MM.1S (cell line): ENCODE data around the gene FAAP100.

Experiments
- DNase-seq: peaks from one replicate; pipeline ENCODE4 v3.0.0-alpha.2; 2015
- H2AFZ ChIP-seq: fragments of 300-600 bp; sonication (generic); 2 replicates; pipeline ENCODE4 v1.6.0; 2016; ENCODE audit warnings: antibody characterized with exemption, low read length
- H3F3A ChIP-seq: fragments of 300-600 bp; sonication (generic); 2 replicates; pipeline ENCODE4 v1.6.1; 2016; ENCODE audit warnings: mild to moderate bottlenecking, antibody characterized with exemption, low read length, moderate library complexity, mixed read lengths; ENCODE audit not compliant: insufficient read depth
- H3K27ac ChIP-seq: fragments of 300-600 bp; sonication (generic); 2 replicates; pipeline ENCODE4 v1.5.1; 2016; ENCODE audit warnings: mild to moderate bottlenecking, low read length
- H3K27me3 ChIP-seq: fragments of 300-600 bp; sonication (generic); replicated peaks from 2 replicates; pipeline ENCODE4 v1.6.0; 2016; ENCODE audit warnings: low read length; ENCODE audit not compliant: insufficient read depth
- H3K36me3 ChIP-seq: fragments of 300-600 bp; sonication (generic); replicated peaks from 2 replicates; pipeline ENCODE4 v1.6.1; 2016; ENCODE audit warnings: mild to moderate bottlenecking, low read length, mixed read lengths; ENCODE audit not compliant: insufficient read depth
- H3K4me1 ChIP-seq: fragments of 300-600 bp; sonication (generic); 2 replicates; pipeline ENCODE4 v1.6.1; 2016; ENCODE audit warnings: low read length, mixed read lengths
- H3K4me2 ChIP-seq: fragments of 300-600 bp; sonication (generic); 2 replicates; pipeline ENCODE4 v1.6.0; 2016; ENCODE audit warnings: low read depth, low read length
- H3K4me3 ChIP-seq: fragments of 300-600 bp; sonication (generic); 2 replicates; pipeline ENCODE4 v1.5.1; 2016; ENCODE audit warnings: low read length, mixed read lengths
- H3K79me2 ChIP-seq: fragments of 300-600 bp; sonication (generic); 2 replicates; pipeline ENCODE4 v1.6.1; 2016; ENCODE audit warnings: mixed run types, low read length, mixed read lengths
- H3K9ac ChIP-seq: fragments of 300-600 bp; sonication (generic); 2 replicates; pipeline ENCODE4 v1.6.1; 2016; ENCODE audit warnings: low read length, mixed read lengths
- H3K9me2 ChIP-seq: fragments of 300-600 bp; sonication (generic); replicated peaks from 2 replicates; pipeline ENCODE4 v1.6.1; 2016; ENCODE audit warnings: mild to moderate bottlenecking, low read length, mixed read lengths; ENCODE audit not compliant: insufficient read depth
- H3K9me3 ChIP-seq: fragments of 300-600 bp; sonication (generic); replicated peaks from 2 replicates; pipeline ENCODE4 v1.6.1; 2016; ENCODE audit warnings: mild to moderate bottlenecking, low read length, mixed read lengths; ENCODE audit not compliant: insufficient read depth
- H4K20me1 ChIP-seq: fragments of 300-600 bp; sonication (generic); 2 replicates; pipeline ENCODE4 v1.6.1; 2016; ENCODE audit warnings: mild to moderate bottlenecking, low read length, moderate library complexity, mixed read lengths; ENCODE audit not compliant: insufficient read depth
- CTCF ChIP-seq: fragments of 300-600 bp; sonication (generic); IDR thresholded peaks from 2 replicates; pipeline ENCODE4 v1.5.1; 2016; ENCODE audit warnings: antibody characterized with exemption, low read length, mixed read lengths
- EZH2 ChIP-seq: fragments of 300-600 bp; sonication (generic); optimal IDR thresholded peaks from 2 replicates; pipeline ENCODE3; 2017; ENCODE audit warnings: low read depth, mild to moderate bottlenecking, antibody characterized with exemption, low read length, mixed read lengths
- EZH2phosphoT487 ChIP-seq: fragments of 300-600 bp; sonication (generic); IDR thresholded peaks from 2 replicates; pipeline ENCODE4 v1.6.1; 2018; ENCODE audit warnings: antibody characterized with exemption, low read length

Gene FAAP100

GRCh38 chr17:81536299-81537290, 15.6 kb downstream of the FAAP100 start:
- H4K20me1 ChIP-seq, result no peaks in the 10 kb centered on the region
- H3K4me3 ChIP-seq, result no peak overlapping the region
- H3K4me1 ChIP-seq, result 0 out of 2 replicates have a peak, but pooled peaks cover 6% of the 10 kb centered on the region
- no peaks in the 10 kb centered on the region for H3K9me2 ChIP-seq
- no peaks in the 10 kb centered on the region for H3K9me3 ChIP-seq
- no peak for DNase-seq
- no peaks in the 10 kb centered on the region for H3F3A ChIP-seq
- no peak overlapping the region for H2AFZ ChIP-seq
- no peaks in the 10 kb centered on the region for H3K27me3 ChIP-seq
- no peaks in the 10 kb centered on the region for H3K79me2 ChIP-seq
- no peak overlapping the region for H3K27ac ChIP-seq
- TF ChIP-seq EZH2phosphoT487 (no peak), CTCF (no peak), EZH2 (no peak)
- no peak overlapping the region for H3K9ac ChIP-seq
- H3K36me3 ChIP-seq, result no peaks in the 10 kb centered on the region
- no peak overlapping the region for H3K4me2 ChIP-seq

DNA sequence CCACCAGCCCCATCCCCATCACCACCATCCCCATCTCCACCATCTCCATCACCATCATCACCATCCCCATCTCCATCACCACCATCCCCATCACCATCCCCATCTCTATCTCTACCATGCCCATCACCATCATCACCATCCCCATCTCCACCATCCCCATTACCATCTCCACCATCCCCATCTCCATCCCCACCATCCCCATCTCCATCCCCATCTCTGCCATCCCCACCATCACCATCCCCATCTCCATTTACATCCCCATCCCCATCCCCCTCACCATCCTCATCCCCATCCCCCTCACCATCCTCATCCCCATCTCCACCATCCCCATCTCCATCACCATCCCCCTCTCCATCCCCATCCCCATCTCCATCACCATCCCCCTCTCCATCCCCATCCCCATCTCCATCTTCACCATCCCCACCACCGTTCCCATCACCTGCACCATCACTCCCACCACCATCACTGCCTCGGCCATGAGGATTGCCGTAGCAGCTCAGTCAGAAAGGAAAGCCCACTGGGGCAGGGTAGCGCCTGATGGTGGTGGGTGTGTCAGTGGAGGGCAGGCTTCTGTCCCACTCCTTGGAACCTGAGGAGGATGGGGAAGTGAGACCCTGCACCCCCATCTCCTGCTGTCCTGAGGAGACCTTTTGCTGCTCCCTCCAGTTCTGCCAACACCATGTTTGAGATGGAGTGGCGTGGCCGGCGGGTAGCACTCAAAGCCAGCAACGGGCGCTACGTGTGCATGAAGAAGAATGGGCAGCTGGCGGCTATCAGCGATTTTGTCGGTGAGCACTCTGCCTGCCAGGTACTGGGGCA, 16.5 kb downstream of the FAAP100 start:
- no peak overlapping the region for H3K4me2 ChIP-seq
- no peak for TF ChIP-seq EZH2
- no peak for TF ChIP-seq CTCF
- TF ChIP-seq EZH2phosphoT487, result no peak
- no peaks in the 10 kb centered on the region for H4K20me1 ChIP-seq
- no peaks in the 10 kb centered on the region for H3K9me3 ChIP-seq
- H3K4me1 ChIP-seq, result 0 out of 2 replicates have a peak, but pooled peaks cover 6% of the 10 kb centered on the region
- no peak overlapping the region for H3K4me3 ChIP-seq
- H3K9me2 ChIP-seq, result no peaks in the 10 kb centered on the region
- H3F3A ChIP-seq, result no peaks in the 10 kb centered on the region
- no peaks in the 10 kb centered on the region for H3K36me3 ChIP-seq
- no peaks in the 10 kb centered on the region for H3K27me3 ChIP-seq
- DNase-seq, result no peak
- H3K9ac ChIP-seq, result no peak overlapping the region
- H3K79me2 ChIP-seq, result no peaks in the 10 kb centered on the region
- H3K27ac ChIP-seq, result no peak overlapping the region
- H2AFZ ChIP-seq, result no peak overlapping the region

GRCh38 chr17:81535007-81535328, 17.2 kb downstream of the FAAP100 start:
- H3K79me2 ChIP-seq, result no peaks in the 10 kb centered on the region
- no peaks in the 10 kb centered on the region for H3K36me3 ChIP-seq
- DNase-seq, result no peak
- no peak for TF ChIP-seq EZH2phosphoT487
- no peak for TF ChIP-seq CTCF
- no peak for TF ChIP-seq EZH2
- no peaks in the 10 kb centered on the region for H3K9me2 ChIP-seq
- no peak overlapping the region for H3K4me2 ChIP-seq
- no peaks in the 10 kb centered on the region for H3F3A ChIP-seq
- 0 out of 2 replicates have a peak, but pooled peaks cover 6% of the 10 kb centered on the region for H3K4me1 ChIP-seq
- H3K9ac ChIP-seq, result no peak overlapping the region
- H3K4me3 ChIP-seq, result no peak overlapping the region
- H3K9me3 ChIP-seq, result no peaks in the 10 kb centered on the region
- no peaks in the 10 kb centered on the region for H3K27me3 ChIP-seq
- no peak overlapping the region for H2AFZ ChIP-seq
- H4K20me1 ChIP-seq, result no peaks in the 10 kb centered on the region
- no peak overlapping the region for H3K27ac ChIP-seq
